ENCODE results near the gene DUS1L. TPM values are rescaled to one million over a fixed set of nuclear protein-coding genes. Genes with fewer than 3 reads are reported as not detected.

The DUS1L gene
- total and polyA plus RNA-seq, 4 donors: 40.0 to 179 (median 100.0) TPM

DNA sequence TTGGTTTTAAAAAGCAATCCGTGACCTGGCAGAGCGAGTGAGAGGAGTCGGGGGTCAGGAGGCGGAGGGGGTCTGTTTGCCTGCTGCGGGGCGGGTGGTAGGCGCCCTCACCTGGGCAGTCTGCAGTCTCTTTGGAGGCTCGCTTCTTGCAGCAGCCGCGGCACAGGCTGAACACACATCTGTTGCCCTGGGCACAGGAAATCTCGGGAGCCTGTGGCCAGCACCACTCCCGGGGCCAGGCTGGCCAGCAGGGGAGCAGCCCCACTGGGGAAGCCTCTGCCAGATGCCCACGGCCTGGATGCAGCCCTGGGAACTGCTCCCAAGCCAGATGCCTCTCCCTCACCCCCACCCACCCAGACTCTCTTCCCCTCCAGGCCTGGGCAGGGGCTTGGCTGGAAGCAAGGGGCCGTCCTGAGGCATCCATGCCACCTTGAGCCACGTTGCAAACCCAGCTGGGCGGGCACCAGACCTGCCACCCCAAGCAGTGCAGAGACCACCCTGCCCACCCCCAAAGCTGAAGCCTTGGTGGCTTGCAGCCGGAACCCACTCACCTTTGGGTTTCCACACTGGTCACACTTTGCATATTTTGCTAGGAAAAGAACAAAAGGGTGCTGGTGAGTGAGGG, 7.3 kb downstream of the DUS1L start:
- Histone ChIP-seq H3K27me3 (ENCODE audit: control insufficient read depth in 3 of 3, insufficient read depth in 3 of 3, low read length in 2 of 3) (no peaks in the 10 kb centered on the region), H3K4me3 (no peak overlapping the region), H3K36me3 (ENCODE audit: control insufficient read depth in 4 of 4, insufficient read depth in 4 of 4, low read length in 4 of 4) (peaks cover 5 to 93% (median 19%) of the 10 kb centered on the region in 4 donors), H3K9ac (ENCODE audit: insufficient read depth in 1 of 2, low read length in 2 of 2) (no peak overlapping the region), H3K4me1 (ENCODE audit: control insufficient read depth in 5 of 5, insufficient read depth in 5 of 5, low read length in 5 of 5) (peaks cover 0 to 2% (median 0%) of the 10 kb centered on the region in 5 donors), H3K9me3 (ENCODE audit: control insufficient read depth in 4 of 4, insufficient read depth in 3 of 4, low read length in 3 of 4) (no peaks in the 10 kb centered on the region), H3K27ac (ENCODE audit: low read depth in 1 of 2, low read length in 1 of 2) (no peak overlapping the region)
- ATAC-seq (ENCODE audit: insufficient read depth, low FRiP score) (no peak), DNase-seq (no peak)
- WGBS, 2 donors: 81 to 92% methylated on average over 17 of the region's 17 CpGs
- TF ChIP-seq, protein P1, sequence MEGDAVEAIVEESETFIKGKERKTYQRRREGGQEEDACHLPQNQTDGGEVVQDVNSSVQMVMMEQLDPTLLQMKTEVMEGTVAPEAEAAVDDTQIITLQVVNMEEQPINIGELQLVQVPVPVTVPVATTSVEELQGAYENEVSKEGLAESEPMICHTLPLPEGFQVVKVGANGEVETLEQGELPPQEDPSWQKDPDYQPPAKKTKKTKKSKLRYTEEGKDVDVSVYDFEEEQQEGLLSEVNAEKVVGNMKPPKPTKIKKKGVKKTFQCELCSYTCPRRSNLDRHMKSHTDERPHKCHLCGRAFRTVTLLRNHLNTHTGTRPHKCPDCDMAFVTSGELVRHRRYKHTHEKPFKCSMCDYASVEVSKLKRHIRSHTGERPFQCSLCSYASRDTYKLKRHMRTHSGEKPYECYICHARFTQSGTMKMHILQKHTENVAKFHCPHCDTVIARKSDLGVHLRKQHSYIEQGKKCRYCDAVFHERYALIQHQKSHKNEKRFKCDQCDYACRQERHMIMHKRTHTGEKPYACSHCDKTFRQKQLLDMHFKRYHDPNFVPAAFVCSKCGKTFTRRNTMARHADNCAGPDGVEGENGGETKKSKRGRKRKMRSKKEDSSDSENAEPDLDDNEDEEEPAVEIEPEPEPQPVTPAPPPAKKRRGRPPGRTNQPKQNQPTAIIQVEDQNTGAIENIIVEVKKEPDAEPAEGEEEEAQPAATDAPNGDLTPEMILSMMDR (IDR thresholded peaks at IDR 0.05; ENCODE audit: control extremely low read depth, extremely low read depth): no peak

GRCh38 chr17:82056729-82057621, 8.6 kb downstream of the DUS1L start:
- Histone ChIP-seq H3K4me3 (no peak overlapping the region), H3K27ac (ENCODE audit: low read depth in 1 of 2, low read length in 1 of 2) (no peak overlapping the region), H3K9me3 (ENCODE audit: control insufficient read depth in 4 of 4, insufficient read depth in 3 of 4, low read length in 3 of 4) (no peaks in the 10 kb centered on the region), H3K4me1 (ENCODE audit: control insufficient read depth in 5 of 5, insufficient read depth in 5 of 5, low read length in 5 of 5) (peaks cover 0 to 14% (median 4%) of the 10 kb centered on the region in 5 donors), H3K9ac (ENCODE audit: insufficient read depth in 1 of 2, low read length in 2 of 2) (no peak overlapping the region), H3K27me3 (ENCODE audit: control insufficient read depth in 3 of 3, insufficient read depth in 3 of 3, low read length in 2 of 3) (no peaks in the 10 kb centered on the region), H3K36me3 (ENCODE audit: control insufficient read depth in 4 of 4, insufficient read depth in 4 of 4, low read length in 4 of 4) (peaks cover 5 to 81% (median 19%) of the 10 kb centered on the region in 4 donors)
- ATAC-seq (ENCODE audit: insufficient read depth, low FRiP score) (no peak), DNase-seq (peak in 1 of 3 donors; percentile 6)
- 89 to 92% methylated on average over 28 to 29 of the region's 29 CpGs for WGBS, 2 donors
- TF ChIP-seq, protein P1 (IDR thresholded peaks at IDR 0.05; ENCODE audit: control extremely low read depth, extremely low read depth): no peak

GRCh38 chr17:82055965-82056728, 9.5 kb downstream of the DUS1L start:
- no peak overlapping the region for H3K27ac ChIP-seq (ENCODE audit: low read depth in 1 of 2, low read length in 1 of 2)
- ATAC-seq (ENCODE audit: insufficient read depth, low FRiP score) (no peak), DNase-seq (peak in 1 of 3 donors; percentile 4)
- WGBS, 2 donors: 93 to 95% methylated on average over 28 of the region's 28 CpGs
- no peak overlapping the region for H3K9ac ChIP-seq (ENCODE audit: insufficient read depth in 1 of 2, low read length in 2 of 2)
- H3K36me3 ChIP-seq (ENCODE audit: control insufficient read depth in 4 of 4, insufficient read depth in 4 of 4, low read length in 4 of 4): peaks cover 5 to 75% (median 17%) of the 10 kb centered on the region in 4 donors
- H3K27me3 ChIP-seq (ENCODE audit: control insufficient read depth in 3 of 3, insufficient read depth in 3 of 3, low read length in 2 of 3): no peaks in the 10 kb centered on the region
- no peaks in the 10 kb centered on the region for H3K9me3 ChIP-seq (ENCODE audit: control insufficient read depth in 4 of 4, insufficient read depth in 3 of 4, low read length in 3 of 4)
- TF ChIP-seq, protein P1 (IDR thresholded peaks at IDR 0.05; ENCODE audit: control extremely low read depth, extremely low read depth): no peak
- no peak overlapping the region for H3K4me3 ChIP-seq
- H3K4me1 ChIP-seq (ENCODE audit: control insufficient read depth in 5 of 5, insufficient read depth in 5 of 5, low read length in 5 of 5): peaks cover 0 to 14% (median 4%) of the 10 kb centered on the region in 5 donors

Measured in lung (tissue), 12 donors.